Measurements from ENCODE around the gene MRPS31.

- TF ChIP-seq, protein P1, sequence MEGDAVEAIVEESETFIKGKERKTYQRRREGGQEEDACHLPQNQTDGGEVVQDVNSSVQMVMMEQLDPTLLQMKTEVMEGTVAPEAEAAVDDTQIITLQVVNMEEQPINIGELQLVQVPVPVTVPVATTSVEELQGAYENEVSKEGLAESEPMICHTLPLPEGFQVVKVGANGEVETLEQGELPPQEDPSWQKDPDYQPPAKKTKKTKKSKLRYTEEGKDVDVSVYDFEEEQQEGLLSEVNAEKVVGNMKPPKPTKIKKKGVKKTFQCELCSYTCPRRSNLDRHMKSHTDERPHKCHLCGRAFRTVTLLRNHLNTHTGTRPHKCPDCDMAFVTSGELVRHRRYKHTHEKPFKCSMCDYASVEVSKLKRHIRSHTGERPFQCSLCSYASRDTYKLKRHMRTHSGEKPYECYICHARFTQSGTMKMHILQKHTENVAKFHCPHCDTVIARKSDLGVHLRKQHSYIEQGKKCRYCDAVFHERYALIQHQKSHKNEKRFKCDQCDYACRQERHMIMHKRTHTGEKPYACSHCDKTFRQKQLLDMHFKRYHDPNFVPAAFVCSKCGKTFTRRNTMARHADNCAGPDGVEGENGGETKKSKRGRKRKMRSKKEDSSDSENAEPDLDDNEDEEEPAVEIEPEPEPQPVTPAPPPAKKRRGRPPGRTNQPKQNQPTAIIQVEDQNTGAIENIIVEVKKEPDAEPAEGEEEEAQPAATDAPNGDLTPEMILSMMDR (optimal IDR thresholded peaks at IDR 0.05 in 1 of 3, IDR thresholded peaks at IDR 0.05 in 1 of 3, conservative IDR thresholded peaks at IDR 0.05 in 1 of 3; ENCODE audit: extremely low read depth in 1 of 3, insufficient read depth in 2 of 3, low read length in 3 of 3), result no peak
- TF ChIP-seq EZH2 (IDR thresholded peaks at IDR 0.05; ENCODE audit: low read length), result no peak
These were observed 6.2 kb downstream of the MRPS31 start for GRCh38 chr13:40764587-40765403.

All from keratinocyte (primary cell).